ENCODE data around the gene TNRC6B.

GRCh38 chr22:40340044-40340443, 162.3 kb downstream of the TNRC6B start:
- TF ChIP-seq CTCF (IDR thresholded peaks at IDR 0.05; ENCODE audit: poor library complexity, severe bottlenecking): no peak
- no peak for TF ChIP-seq POLR2AphosphoS5 (IDR thresholded peaks at IDR 0.05)
- no peak for TF ChIP-seq EZH2 (IDR thresholded peaks at IDR 0.05; ENCODE audit: borderline replicate concordance, insufficient read depth, low read length, poor library complexity, severe bottlenecking)
- no peak for TF ChIP-seq RAD21 (conservative IDR thresholded peaks at IDR 0.05)

Measured in neural cell (in vitro differentiated cells).